Adrenal gland (tissue), 12 donors: Measurements from ENCODE around the gene AIFM3. TPM values are rescaled to one million over a fixed set of nuclear protein-coding genes. Genes with fewer than 3 reads are reported as not detected.
A peak's percentile ranks its signal among the peaks of the same experiment; 100 is the strongest.

Source experiments
- DNase-seq, 7 donors: peaks; one replicate each; pipeline ENCODE4 v3.0.0-alpha.2; 2019 to 2020
- H3K27ac ChIP-seq, 5 donors: fragments of 200-600 bp; sonication (generic) in 4 of 5; 1 replicate in 3 of 5; 2 replicates in 2 of 5; pipeline versions ENCODE4 v1.5.1 to v1.8.0; 2016 to 2020; ENCODE audit warnings: mild to moderate bottlenecking in 1 of 5
- H3K27me3 ChIP-seq: fragments of 200-600 bp; 2 replicates; pipeline ENCODE4 v1.8.0; 2021
- H3K36me3 ChIP-seq, 2 donors: fragments of 200-600 bp; replicated peaks in 1 of 2; 1 replicate in 1 of 2; 2 replicates in 1 of 2; pipeline versions ENCODE4 v1.5.1 to v1.8.0; 2018 to 2022
- H3K4me1 ChIP-seq, 2 donors: fragments of 200-600 bp; replicated peaks in 1 of 2; 1 replicate in 1 of 2; 2 replicates in 1 of 2; pipeline versions ENCODE4 v1.5.1 to v1.8.0; 2018 to 2021
- H3K4me3 ChIP-seq, 4 donors: fragments of 200-600 bp; sonication (generic) in 3 of 4; one replicate each; pipeline ENCODE4 v1.5.1; 2016 to 2018
- H3K9me3 ChIP-seq, 3 donors: fragments of 200-600 bp; sonication (generic) in 1 of 3; replicated peaks in 1 of 3; 1 replicate in 2 of 3; 2 replicates in 1 of 3; pipeline versions ENCODE4 v1.5.1 to v1.8.0; 2016 to 2021
- POLR2A ChIP-seq, 2 donors: fragments of 450-650 bp; IDR thresholded peaks; one replicate each; pipeline ENCODE4 v1.6.1; 2017; ENCODE audit warnings: antibody characterized with exemption in 2 of 2, mild to moderate bottlenecking in 2 of 2, moderate library complexity in 1 of 2
- WGBS, 4 donors: extraction: QIAGEN DNeasy Blood & Tissue Kit in 2 of 4; methylation state at CpG; one replicate each; pipeline versions ENCODE4 v1.1.5 to v1.1.7; 2013 to 2017; 5-methylcytosine and 5-hydroxymethylcytosine counted together
- intact Hi-C, 2 donors: fragments of 100-400 bp; cut with DNase I; formaldehyde crosslinking; loops; one replicate each; pipeline versions ENCODE4 v1.14.1 to v1.15.0; 2022 to 2023
- polyA plus RNA-seq, 3 donors: library from polyadenylated mRNA; stranded (reverse); fragments of 200-250 nt in 2 of 3; fragments of 350-450 nt in 1 of 3; fragmentation: Illumina TruSeq in 1 of 3; extraction: RNeasy Lipid Tissue Mini Kit (QIAGEN cat#74804) in 1 of 3; gene quantifications; one replicate each; pipeline ENCODE4 v1.2.3, GENCODE V29; 2013 to 2014
- total RNA-seq, 9 donors: library from RNA; depleted of rRNA in 4 of 9; stranded (reverse); fragments of >200 nt in 4 of 9; fragments of 120-200 nt in 1 of 9; fragmentation: NEBNext Ultra II Directional in 1 of 9; extraction: Animal tissue kit (Norgen Biotek cat#: 25700) in 1 of 9; gene quantifications; one replicate each; pipeline versions ENCODE4 v1.1.0 to v1.2.4, GENCODE V29; 2013 to 2023
- TF ChIP-seq, protein P1 (sequence below), 6 experiments: fragments of 450-650 bp in 4 of 6; fragments of 200-600 bp in 2 of 6; sonication (generic) in 1 of 6; IDR thresholded peaks; 1 replicate in 5 of 6; 2 replicates in 1 of 6; pipeline versions ENCODE4 v1.5.1 to v1.8.0; 2016 to 2021; ENCODE audit warnings: antibody characterized with exemption in 6 of 6, mild to moderate bottlenecking in 2 of 6, moderate library complexity in 1 of 6
- donor health status: healthy with polysubstance abuse.
- donor health status: Bipolar disorder and iron deficiency.
- donor health status: DM: yes; HTN: yes; CAD: no.
- donor health status: DM: no; HTN: no; CAD: no.
- donor health status: DM: no; HTN: no; CAD: no.
- donor health status: DM: yes; HTN: yes; CAD: no.

Gene AIFM3
- total and polyA plus RNA-seq, 12 donors, result 0.37 to 9.1 (median 2.2) TPM

DNA sequence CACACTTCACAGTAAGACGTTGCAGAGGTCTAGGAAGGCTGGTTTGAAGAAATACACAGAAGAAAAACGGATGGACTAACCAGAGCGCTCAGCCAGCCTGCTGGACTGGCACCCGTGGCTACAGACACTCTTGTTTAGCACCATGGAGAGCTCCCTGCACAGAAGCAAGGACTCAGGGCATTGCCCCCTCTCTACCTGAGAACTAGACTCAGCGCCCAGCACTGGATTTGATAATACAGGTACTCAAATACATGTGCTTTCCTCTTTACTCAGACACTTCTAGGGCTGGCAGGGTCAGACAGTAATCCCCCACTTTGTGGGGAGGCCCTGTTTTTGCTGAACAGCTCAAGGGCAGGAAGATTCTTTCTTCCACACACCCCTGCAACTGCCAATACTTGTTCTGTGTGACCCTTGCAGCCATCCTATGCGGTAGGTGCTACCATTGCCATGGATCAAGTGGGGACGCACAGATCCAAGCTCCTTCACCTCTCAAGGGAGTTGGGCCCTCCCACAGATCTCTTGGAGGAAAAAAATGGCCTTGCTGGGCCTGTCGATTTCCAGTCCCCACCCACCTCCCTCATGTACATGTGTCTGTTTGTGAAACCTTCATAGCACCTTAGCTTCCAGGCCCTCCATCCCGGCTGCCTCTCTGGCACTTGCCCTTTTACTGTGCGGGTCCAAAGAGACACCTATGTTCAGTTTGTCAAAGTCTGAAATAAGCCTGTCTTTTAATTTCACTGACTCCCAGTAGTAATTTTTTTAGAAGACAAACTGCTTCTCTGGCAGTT, 42.8 kb downstream of the AIFM3 start:
- H3K4me1 ChIP-seq, result peaks cover 6 to 15% of the 10 kb centered on the region in 2 donors
- intact Hi-C loops, result no loop called here

DNA sequence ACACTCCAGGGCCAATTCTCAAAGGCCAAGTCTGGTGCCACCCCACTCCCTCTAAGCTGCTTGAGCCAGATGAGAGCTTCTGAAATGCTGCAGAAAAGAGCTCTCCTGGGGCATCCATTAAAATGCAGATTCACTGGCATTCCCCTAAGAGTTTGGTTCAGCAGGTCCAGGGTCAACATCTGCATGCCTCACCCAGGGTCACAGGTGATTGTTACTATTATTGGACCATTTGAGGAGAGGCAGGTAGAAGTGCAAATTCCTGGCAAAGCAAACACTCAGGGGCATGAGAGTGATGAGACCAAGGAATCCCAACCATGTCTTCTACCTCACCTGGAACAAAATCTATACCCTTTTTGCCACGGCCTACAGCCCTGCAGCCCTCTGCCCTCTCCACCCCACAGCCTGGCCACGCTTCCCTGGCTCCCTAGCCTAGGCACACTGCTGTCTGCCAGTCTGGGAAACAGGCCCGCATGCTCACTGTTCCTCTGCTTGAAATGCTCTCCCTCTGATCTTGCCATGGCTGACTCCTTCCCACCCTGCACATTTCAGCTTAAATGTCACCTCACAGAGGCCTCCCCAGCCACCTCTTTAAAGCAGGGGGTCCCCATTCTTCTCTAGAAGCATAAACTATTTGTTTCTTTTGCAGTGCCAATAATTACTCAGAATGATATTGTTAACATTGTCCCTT, 43.5 kb downstream of the AIFM3 start:
- Histone ChIP-seq H3K9me3 (no peaks in the 10 kb centered on the region), H3K36me3 (no peaks in the 10 kb centered on the region), H3K4me1 (peaks cover 13 to 18% of the 10 kb centered on the region in 2 donors), H3K4me3 (no peak overlapping the region), H3K27ac (no peak overlapping the region), H3K27me3 (no peaks in the 10 kb centered on the region)
- no peak for DNase-seq
- TF ChIP-seq POLR2A (IDR thresholded peaks at IDR 0.05), result no peak
- TF ChIP-seq, protein P1, sequence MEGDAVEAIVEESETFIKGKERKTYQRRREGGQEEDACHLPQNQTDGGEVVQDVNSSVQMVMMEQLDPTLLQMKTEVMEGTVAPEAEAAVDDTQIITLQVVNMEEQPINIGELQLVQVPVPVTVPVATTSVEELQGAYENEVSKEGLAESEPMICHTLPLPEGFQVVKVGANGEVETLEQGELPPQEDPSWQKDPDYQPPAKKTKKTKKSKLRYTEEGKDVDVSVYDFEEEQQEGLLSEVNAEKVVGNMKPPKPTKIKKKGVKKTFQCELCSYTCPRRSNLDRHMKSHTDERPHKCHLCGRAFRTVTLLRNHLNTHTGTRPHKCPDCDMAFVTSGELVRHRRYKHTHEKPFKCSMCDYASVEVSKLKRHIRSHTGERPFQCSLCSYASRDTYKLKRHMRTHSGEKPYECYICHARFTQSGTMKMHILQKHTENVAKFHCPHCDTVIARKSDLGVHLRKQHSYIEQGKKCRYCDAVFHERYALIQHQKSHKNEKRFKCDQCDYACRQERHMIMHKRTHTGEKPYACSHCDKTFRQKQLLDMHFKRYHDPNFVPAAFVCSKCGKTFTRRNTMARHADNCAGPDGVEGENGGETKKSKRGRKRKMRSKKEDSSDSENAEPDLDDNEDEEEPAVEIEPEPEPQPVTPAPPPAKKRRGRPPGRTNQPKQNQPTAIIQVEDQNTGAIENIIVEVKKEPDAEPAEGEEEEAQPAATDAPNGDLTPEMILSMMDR (IDR thresholded peaks at IDR 0.05), result no peak
- WGBS, 4 donors, result 78 to 91% (median 88%) methylated on average over 1 to 3 of the region's 3 CpGs
- intact Hi-C loops, result no loop called here

More for the DNA sequence above, 42.8 kb downstream of the AIFM3 start:
- H3K36me3 ChIP-seq, result no peaks in the 10 kb centered on the region
- DNase-seq, result peak in 2 of 7 donors; percentile 32 to 41
- H3K27me3 ChIP-seq, result no peaks in the 10 kb centered on the region
- no peak for TF ChIP-seq POLR2A (IDR thresholded peaks at IDR 0.05)
- TF ChIP-seq, protein P1 (IDR thresholded peaks at IDR 0.05), result no peak
- H3K9me3 ChIP-seq, result no peaks in the 10 kb centered on the region
- no peak overlapping the region for H3K27ac ChIP-seq
- H3K4me3 ChIP-seq, result no peak overlapping the region
- 55 to 56% (median 55%) methylated on average over 9 to 10 of the region's 10 CpGs for WGBS, 4 donors

DNA sequence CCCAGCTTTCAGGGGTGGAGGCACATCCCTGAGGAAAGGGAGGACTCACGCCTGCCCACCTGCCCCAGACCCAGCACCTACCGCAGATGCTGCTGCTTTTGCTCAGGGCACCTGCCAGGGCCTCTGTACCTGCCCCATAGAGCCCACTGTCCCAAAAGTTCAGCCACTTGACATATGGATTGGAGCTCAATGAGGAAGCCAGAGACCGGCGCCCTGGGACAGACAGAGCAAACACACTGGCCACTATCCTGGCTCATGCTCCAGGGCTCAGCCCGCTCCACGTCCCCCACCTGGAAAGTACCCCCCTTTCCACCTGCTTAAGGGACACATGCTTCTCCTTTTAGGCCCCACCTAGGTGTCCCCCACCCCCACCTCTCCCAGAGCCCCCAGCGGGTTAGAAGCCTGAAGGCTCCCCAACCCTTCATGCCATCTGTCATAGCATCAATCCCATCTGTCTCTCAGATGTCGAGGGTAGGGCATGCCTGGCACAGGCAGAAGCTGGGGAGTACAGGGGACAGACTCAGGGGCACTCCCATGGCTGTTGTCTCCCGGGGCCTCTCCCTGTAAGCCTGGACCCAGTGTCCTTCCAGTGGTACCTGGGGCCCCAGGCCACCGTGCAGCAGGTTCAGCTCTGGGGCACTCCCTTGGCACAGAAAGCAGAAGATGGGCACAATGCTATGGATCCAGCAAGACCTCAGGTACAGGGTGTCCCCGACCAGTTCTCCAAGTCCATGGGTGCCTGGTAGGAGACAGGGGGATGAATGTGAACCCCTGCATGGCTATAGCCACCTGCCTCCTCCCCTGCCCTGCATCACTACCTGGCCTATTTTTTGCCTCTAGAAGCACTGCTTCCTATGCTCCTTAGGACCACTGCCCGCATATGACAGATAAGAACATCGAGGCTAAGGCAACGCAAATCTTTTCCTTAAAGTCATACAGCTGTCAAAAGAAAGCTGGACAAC, 45.7 kb downstream of the AIFM3 start:
- intact Hi-C loops, result no loop called here
- no peak for DNase-seq
- no peak for TF ChIP-seq POLR2A (IDR thresholded peaks at IDR 0.05)
- TF ChIP-seq, protein P1 (IDR thresholded peaks at IDR 0.05), result no peak
- Histone ChIP-seq H3K27me3 (no peaks in the 10 kb centered on the region), H3K9me3 (no peaks in the 10 kb centered on the region), H3K27ac (peak overlapping the region in 1 of 5 donors; percentile 73), H3K36me3 (no peaks in the 10 kb centered on the region), H3K4me1 (peaks cover 15 to 18% of the 10 kb centered on the region in 2 donors), H3K4me3 (no peak overlapping the region)
- 77 to 83% (median 81%) methylated on average over 5 to 14 of the region's 14 CpGs for WGBS, 4 donors
